ENCODE results near the gene AP2A2. TPM values are rescaled to one million over a fixed set of nuclear protein-coding genes. Genes with fewer than 3 reads are reported as not detected.

The AP2A2 gene
- total RNA-seq, 2 experiments from 2014 or later: 45.9 to 46.6 TPM

- no peak for DNase-seq
- Histone ChIP-seq H3K4me3 (ENCODE audit: low read length) (no peak overlapping the region), H3K27ac (ENCODE audit: low read depth in 1 of 2, low read length in 2 of 2) (no peak overlapping the region), H3K36me3 (ENCODE audit: insufficient read depth, low read length) (peaks cover 60% of the 10 kb centered on the region), H3K9me3 (ENCODE audit: control insufficient read depth in 1 of 2, insufficient read depth in 1 of 2, low read length in 2 of 2) (no peaks in the 10 kb centered on the region), H3K4me1 (ENCODE audit: insufficient read depth, low read length) (no peaks in the 10 kb centered on the region), H3K27me3 (ENCODE audit: control insufficient read depth in 1 of 2, insufficient read depth in 2 of 2, low read length in 2 of 2) (no peaks in the 10 kb centered on the region)
- Mint-ChIP-seq H3K36me3 (ENCODE audit: low read depth) (peaks cover 81% of the 10 kb centered on the region), H3K27ac (peak overlapping the region; percentile 24), H3K4me1 (ENCODE audit: low read depth) (peaks cover 11% of the 10 kb centered on the region), H3K4me3 (no peak overlapping the region), H3K9me3 (no peaks in the 10 kb centered on the region), H3K27me3 (no peaks in the 10 kb centered on the region)
- no peak for TF ChIP-seq CTCF (IDR thresholded peaks at IDR 0.05)
- ChIA-PET CTCF (no interaction called here), POLR2A (no interaction called here)
- ATAC-seq (ENCODE audit: poor library complexity): no peak
- intact Hi-C loops (cut with DNase I, micrococcal nuclease): no loop called here
Measured at GRCh38 chr11:976431-977160, 50.9 kb downstream of the AP2A2 start.

GRCh38 chr11:977830-978720, 52.4 kb downstream of the AP2A2 start:
- Histone ChIP-seq H3K27ac (ENCODE audit: low read depth in 1 of 2, low read length in 2 of 2) (no peak overlapping the region), H3K27me3 (ENCODE audit: control insufficient read depth in 1 of 2, insufficient read depth in 2 of 2, low read length in 2 of 2) (no peaks in the 10 kb centered on the region), H3K36me3 (ENCODE audit: insufficient read depth, low read length) (peaks cover 49% of the 10 kb centered on the region), H3K4me3 (ENCODE audit: low read length) (no peak overlapping the region), H3K4me1 (ENCODE audit: insufficient read depth, low read length) (no peaks in the 10 kb centered on the region), H3K9me3 (ENCODE audit: control insufficient read depth in 1 of 2, insufficient read depth in 1 of 2, low read length in 2 of 2) (no peaks in the 10 kb centered on the region)
- intact Hi-C loops (cut with DNase I, micrococcal nuclease): loop anchor here in 1 of 2 experiments (2.0 kb wide), 1 partner anchor 19 kb away; no protein-coding TSS in a partner anchor
- no peak for TF ChIP-seq CTCF (IDR thresholded peaks at IDR 0.05)
- ATAC-seq (ENCODE audit: poor library complexity): no peak
- H3K4me1 Mint-ChIP-seq (ENCODE audit: low read depth): peaks cover 11% of the 10 kb centered on the region
- H3K9me3 Mint-ChIP-seq: no peaks in the 10 kb centered on the region
- POLR2A ChIA-PET: no interaction called here
- no peak for DNase-seq
- no peaks in the 10 kb centered on the region for H3K27me3 Mint-ChIP-seq
- peaks cover 75% of the 10 kb centered on the region for H3K36me3 Mint-ChIP-seq (ENCODE audit: low read depth)
- CTCF ChIA-PET: no interaction called here
- no peak overlapping the region for H3K27ac Mint-ChIP-seq
- H3K4me3 Mint-ChIP-seq: no peak overlapping the region

- Mint-ChIP-seq H3K27ac (no peak overlapping the region), H3K4me1 (ENCODE audit: low read depth) (peaks cover 11% of the 10 kb centered on the region), H3K27me3 (no peaks in the 10 kb centered on the region), H3K4me3 (no peak overlapping the region), H3K9me3 (no peaks in the 10 kb centered on the region), H3K36me3 (ENCODE audit: low read depth) (peaks cover 72% of the 10 kb centered on the region)
- no peak overlapping the region for H3K4me3 ChIP-seq (ENCODE audit: low read length)
- no peaks in the 10 kb centered on the region for H3K27me3 ChIP-seq (ENCODE audit: control insufficient read depth in 1 of 2, insufficient read depth in 2 of 2, low read length in 2 of 2)
- no peak overlapping the region for H3K27ac ChIP-seq (ENCODE audit: low read depth in 1 of 2, low read length in 2 of 2)
- H3K9me3 ChIP-seq (ENCODE audit: control insufficient read depth in 1 of 2, insufficient read depth in 1 of 2, low read length in 2 of 2): no peaks in the 10 kb centered on the region
- ATAC-seq (ENCODE audit: poor library complexity) (no peak), DNase-seq (no peak)
- no peaks in the 10 kb centered on the region for H3K4me1 ChIP-seq (ENCODE audit: insufficient read depth, low read length)
- intact Hi-C loops (cut with DNase I, micrococcal nuclease): loop anchor here in 1 of 2 experiments (2.0 kb wide), 1 partner anchor 20 kb away; no protein-coding TSS in a partner anchor
- POLR2A ChIA-PET: no interaction called here
- no peak for TF ChIP-seq CTCF (IDR thresholded peaks at IDR 0.05)
- H3K36me3 ChIP-seq (ENCODE audit: insufficient read depth, low read length): peaks cover 47% of the 10 kb centered on the region
- CTCF ChIA-PET: no interaction called here
Measured at GRCh38 chr11:978781-979180, 53.1 kb downstream of the AP2A2 start.

Measured in CD4-positive, alpha-beta T cell (primary cell).